Osteoblast (primary cell): ENCODE results near the gene M1AP. TPM values are rescaled to one million over a fixed set of nuclear protein-coding genes. Genes with fewer than 3 reads are reported as not detected.

ENCODE experiments used
- DNase-seq: peaks from one replicate; pipeline ENCODE4 v3.0.0; 2011; ENCODE audit warnings: low spot score, mixed read lengths; ENCODE audit not compliant: insufficient read length; ENCODE audit errors: missing footprints
- H2AFZ ChIP-seq: 2 replicates; pipeline ENCODE4 v1.6.0; 2011; ENCODE audit warnings: mild to moderate bottlenecking, low read length
- H3K27ac ChIP-seq: 2 replicates; pipeline ENCODE4 v1.5.1; 2011; ENCODE audit warnings: mild to moderate bottlenecking, low read depth, low read length, moderate library complexity
- H3K27me3 ChIP-seq: 2 replicates; pipeline ENCODE4 v1.6.0; 2012; ENCODE audit warnings: mild to moderate bottlenecking, control low read depth, inconsistent platforms, low read length, moderate library complexity; ENCODE audit not compliant: insufficient read depth
- H3K36me3 ChIP-seq: 2 replicates; pipeline ENCODE4 v1.5.1; 2011; ENCODE audit warnings: mild to moderate bottlenecking, low read length, control low read depth, moderate library complexity; ENCODE audit not compliant: insufficient read depth
- H3K4me1 ChIP-seq: 2 replicates; pipeline ENCODE4 v1.5.1; 2011; ENCODE audit warnings: mild to moderate bottlenecking, low read length, control low read depth, moderate library complexity; ENCODE audit not compliant: insufficient read depth
- H3K4me2 ChIP-seq: 2 replicates; pipeline ENCODE4 v1.6.0; 2011; ENCODE audit warnings: mild to moderate bottlenecking, low read length; ENCODE audit not compliant: insufficient read depth
- H3K4me3 ChIP-seq: fragments of 200-600 bp; sonication (generic); 3 replicates; pipeline ENCODE4 v1.5.1; 2012; ENCODE audit warnings: mild to moderate bottlenecking, low read length, inconsistent platforms; ENCODE audit not compliant: insufficient read depth
- H3K79me2 ChIP-seq: 2 replicates; pipeline ENCODE4 v1.6.0; 2012; ENCODE audit warnings: mild to moderate bottlenecking, low read length, control low read depth, inconsistent platforms; ENCODE audit not compliant: insufficient read depth
- H3K9me3 ChIP-seq: 2 replicates; pipeline ENCODE4 v1.5.1; 2011; ENCODE audit warnings: low read depth, low read length, control low read depth
- H4K20me1 ChIP-seq: 2 replicates; pipeline ENCODE4 v1.6.0; 2012; ENCODE audit warnings: mild to moderate bottlenecking, low read length, control low read depth; ENCODE audit not compliant: insufficient read depth
- CTCF ChIP-seq: IDR thresholded peaks from 2 replicates; pipeline ENCODE4 v1.5.1; 2011; ENCODE audit warnings: mild to moderate bottlenecking, low read depth, low read length, moderate library complexity; ENCODE audit errors: extremely low read depth
- total RNA-seq: library from RNA; depleted of rRNA; stranded (reverse); fragments of >200 nt; gene quantifications from 2 replicates; pipeline ENCODE4 v1.2.3, GENCODE V29; 2012

Gene M1AP
- total RNA-seq, 1 donor: under 0.01 TPM

- peaks cover 3% of the 10 kb centered on the region for H3K4me1 ChIP-seq
- TF ChIP-seq CTCF: no peak
- DNase-seq: peak; percentile 69
These were observed 23.3 kb upstream of the M1AP start for GRCh38 chr2:74671479-74671878.

GRCh38 chr2:74670263-74670662, 22.1 kb upstream of the M1AP start:
- peaks cover 2% of the 10 kb centered on the region for H3K36me3 ChIP-seq
- H3K4me2 ChIP-seq: no peak overlapping the region
- H2AFZ ChIP-seq: no peak overlapping the region
- H3K27ac ChIP-seq: no peak overlapping the region
- H3K79me2 ChIP-seq: no peaks in the 10 kb centered on the region
- H4K20me1 ChIP-seq: no peaks in the 10 kb centered on the region
- H3K4me1 ChIP-seq: peaks cover 3% of the 10 kb centered on the region
- DNase-seq: no peak
- TF ChIP-seq CTCF: no peak
- H3K27me3 ChIP-seq: no peaks in the 10 kb centered on the region
- H3K4me3 ChIP-seq: no peak overlapping the region
- H3K9me3 ChIP-seq: no peaks in the 10 kb centered on the region

More at GRCh38 chr2:74671479-74671878, 23.3 kb upstream of the M1AP start:
- Histone ChIP-seq H3K36me3 (peaks cover 10% of the 10 kb centered on the region), H2AFZ (no peak overlapping the region), H3K9me3 (no peaks in the 10 kb centered on the region), H4K20me1 (no peaks in the 10 kb centered on the region), H3K27ac (no peak overlapping the region), H3K4me2 (no peak overlapping the region), H3K79me2 (no peaks in the 10 kb centered on the region), H3K27me3 (no peaks in the 10 kb centered on the region), H3K4me3 (no peak overlapping the region)

GRCh38 chr2:74668087-74668486, 20.0 kb upstream of the M1AP start:
- Histone ChIP-seq H2AFZ (no peak overlapping the region), H3K79me2 (no peaks in the 10 kb centered on the region), H3K4me2 (no peak overlapping the region), H3K4me3 (no peak overlapping the region), H3K9me3 (no peaks in the 10 kb centered on the region), H3K27ac (no peak overlapping the region), H3K4me1 (peaks cover 3% of the 10 kb centered on the region), H3K27me3 (no peaks in the 10 kb centered on the region), H4K20me1 (no peaks in the 10 kb centered on the region), H3K36me3 (no peaks in the 10 kb centered on the region)
- TF ChIP-seq CTCF: no peak
- no peak for DNase-seq

- Histone ChIP-seq H3K27me3 (no peaks in the 10 kb centered on the region), H3K79me2 (no peaks in the 10 kb centered on the region), H3K36me3 (no peaks in the 10 kb centered on the region), H2AFZ (no peak overlapping the region), H3K4me1 (peaks cover 16% of the 10 kb centered on the region), H3K27ac (no peak overlapping the region), H3K4me3 (no peak overlapping the region), H3K4me2 (no peak overlapping the region), H4K20me1 (no peaks in the 10 kb centered on the region), H3K9me3 (no peaks in the 10 kb centered on the region)
- TF ChIP-seq CTCF: no peak
- no peak for DNase-seq
These were observed 11.3 kb upstream of the M1AP start for GRCh38 chr2:74659462-74659861.
